Activated CD8-positive, alpha-beta memory T cell treated with anti-CD3 and anti-CD28 coated beads, Interleukin-2, amount 50 U/mL, for 4 hours (primary cell): ENCODE data around the gene CDK7.
"Not testable (repeated sequence)": the region's sequence is repeated elsewhere in the genome, so short reads cannot be mapped to it uniquely, and the experiment has no call there.

Source experiments
- DNase-seq: peaks from one replicate; pipeline ENCODE4 v3.0.0-alpha.2; 2020

The CDK7 gene

GRCh38 chr5:69237877-69238276 lies 3.2 kb downstream of the CDK7 start:
- DNase-seq: no peak

GRCh38 chr5:69238760-69239251 lies 4.1 kb downstream of the CDK7 start:
- no peak for DNase-seq

GRCh38 chr5:69242215-69242927 lies 7.7 kb downstream of the CDK7 start:
- no peak for DNase-seq

- DNase-seq: no peak
These were observed 10.3 kb downstream of the CDK7 start for GRCh38 chr5:69245031-69245430.

GRCh38 chr5:69248019-69248418 lies 13.3 kb downstream of the CDK7 start:
- no peak for DNase-seq

- DNase-seq: no peak
These were observed 15.9 kb downstream of the CDK7 start for GRCh38 chr5:69250593-69250992.

GRCh38 chr5:69252437-69252836 lies 17.8 kb downstream of the CDK7 start:
- no peak for DNase-seq

- DNase-seq: not testable (repeated sequence)
These were observed 21.3 kb downstream of the CDK7 start for GRCh38 chr5:69255940-69256339.

GRCh38 chr5:69257577-69257976 lies 22.9 kb downstream of the CDK7 start:
- no peak for DNase-seq

- no peak for DNase-seq
These were observed 26.3 kb downstream of the CDK7 start for GRCh38 chr5:69261034-69261433.

GRCh38 chr5:69265931-69266330 lies 31.2 kb downstream of the CDK7 start:
- DNase-seq: no peak

GRCh38 chr5:69268899-69269298 lies 34.2 kb downstream of the CDK7 start:
- DNase-seq: no peak

- DNase-seq: no peak
These were observed 36.2 kb downstream of the CDK7 start for GRCh38 chr5:69270840-69271239.

- no peak for DNase-seq
These were observed 36.7 kb downstream of the CDK7 start for GRCh38 chr5:69271376-69271775.

- no peak for DNase-seq
These were observed 40.9 kb downstream of the CDK7 start for GRCh38 chr5:69275563-69275962.

- no peak for DNase-seq
These were observed 41.9 kb downstream of the CDK7 start for GRCh38 chr5:69276422-69277174.

- no peak for DNase-seq
These were observed 44.8 kb downstream of the CDK7 start for GRCh38 chr5:69279517-69279916.

GRCh38 chr5:69281114-69281513 lies 46.4 kb downstream of the CDK7 start:
- no peak for DNase-seq

GRCh38 chr5:69284203-69284602 lies 49.5 kb downstream of the CDK7 start:
- DNase-seq: no peak

- DNase-seq: no peak
These were observed 50.9 kb downstream of the CDK7 start for GRCh38 chr5:69285448-69286116.

GRCh38 chr5:69288069-69288468 lies 53.4 kb downstream of the CDK7 start:
- no peak for DNase-seq

- DNase-seq: no peak
These were observed 54.0 kb downstream of the CDK7 start for GRCh38 chr5:69288688-69289087.

- no peak for DNase-seq
These were observed 57.6 kb downstream of the CDK7 start for GRCh38 chr5:69292306-69292705.

- DNase-seq: no peak
These were observed 59.2 kb downstream of the CDK7 start for GRCh38 chr5:69293882-69294281.
